Lower lobe of right lung (tissue), 2 donors: ENCODE results near the gene ARHGEF11. TPM values are rescaled to one million over a fixed set of nuclear protein-coding genes. Genes with fewer than 3 reads are reported as not detected.

Source experiments
- ATAC-seq, 2 donors: fragments of 200-7000 bp; cut with Tn5 transposase; one replicate each; pipeline ENCODE4 v1.9.1; 2020 to 2022; ENCODE audit warnings: mild to moderate bottlenecking in 2 of 2, moderate library complexity in 2 of 2
- DNase-seq: peaks from one replicate; pipeline ENCODE4 v3.0.0-alpha.2; 2020
- H3K27ac ChIP-seq: fragments of 200-600 bp; one replicate; pipeline ENCODE4 v1.8.0; 2022
- H3K27me3 ChIP-seq: fragments of 200-600 bp; one replicate; pipeline ENCODE4 v1.8.0; 2022; ENCODE audit warnings: low read depth
- H3K36me3 ChIP-seq: fragments of 200-600 bp; one replicate; pipeline ENCODE4 v1.8.0; 2022; ENCODE audit warnings: mild to moderate bottlenecking
- H3K4me1 ChIP-seq: fragments of 200-600 bp; one replicate; pipeline ENCODE4 v1.8.0; 2022
- H3K4me3 ChIP-seq: fragments of 200-600 bp; one replicate; pipeline ENCODE4 v1.8.0; 2022; ENCODE audit warnings: mild to moderate bottlenecking
- H3K9me3 ChIP-seq: fragments of 200-600 bp; one replicate; pipeline ENCODE4 v1.8.0; 2022
- CTCF ChIP-seq: fragments of 200-600 bp; IDR thresholded peaks from one replicate; pipeline ENCODE4 v1.8.0; 2022; ENCODE audit warnings: antibody characterized with exemption, mild to moderate bottlenecking
- intact Hi-C: fragments of 100-400 bp; cut with DNase I; formaldehyde crosslinking; loops from one replicate; pipeline ENCODE4 v1.11.0; 2022
- total RNA-seq: library from RNA; stranded (reverse); fragmentation: NEBNext Ultra II Directional; extraction: Animal tissue kit (Norgen Biotek cat#: 25700); gene quantifications from one replicate; pipeline ENCODE4 v1.2.1, GENCODE V29; 2021
- donor health status: DM: no; HTN: yes; CAD: no; lungs with severe emphysema.

Gene ARHGEF11
- total RNA-seq, 1 donor from 2014 or later: 54.5 TPM

GRCh38 chr1:156987715-156988114, 57.8 kb downstream of the ARHGEF11 start:
- intact Hi-C loops: no loop called here
- no peak for TF ChIP-seq CTCF

DNA sequence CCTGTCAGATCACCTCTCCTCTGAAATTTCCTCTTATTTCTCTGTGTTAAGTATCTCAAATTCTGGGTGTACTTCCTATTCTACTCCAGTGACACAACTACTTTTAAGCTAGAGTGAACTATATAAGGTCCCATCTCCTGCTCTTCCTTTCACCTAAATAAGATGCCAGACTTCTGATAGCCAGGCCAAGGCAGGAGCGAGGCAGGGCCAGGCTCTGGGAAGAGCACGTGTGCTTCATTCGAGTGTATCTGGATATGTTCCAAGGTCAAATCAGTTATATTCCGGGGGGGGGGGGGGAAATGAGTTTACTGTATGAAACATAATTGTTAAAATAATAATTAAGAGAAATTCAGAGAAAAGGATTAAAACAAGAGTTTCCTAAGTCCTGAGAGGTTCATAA, 65.0 kb downstream of the ARHGEF11 start:
- H3K27me3 ChIP-seq: no peaks in the 10 kb centered on the region
- no peak overlapping the region for H3K4me3 ChIP-seq
- H3K4me1 ChIP-seq: no peaks in the 10 kb centered on the region
- no peak for TF ChIP-seq CTCF
- intact Hi-C loops: no loop called here
- H3K9me3 ChIP-seq: no peaks in the 10 kb centered on the region
- ATAC-seq (no peak), DNase-seq (no peak)
- no peak overlapping the region for H3K27ac ChIP-seq
- peaks cover 93% of the 10 kb centered on the region for H3K36me3 ChIP-seq

More at GRCh38 chr1:156987715-156988114, 57.8 kb downstream of the ARHGEF11 start:
- H3K27ac ChIP-seq: no peak overlapping the region
- peaks cover 36% of the 10 kb centered on the region for H3K36me3 ChIP-seq
- no peak for ATAC-seq
- no peak for DNase-seq
- no peaks in the 10 kb centered on the region for H3K4me1 ChIP-seq
- no peaks in the 10 kb centered on the region for H3K27me3 ChIP-seq
- H3K9me3 ChIP-seq: no peaks in the 10 kb centered on the region
- no peak overlapping the region for H3K4me3 ChIP-seq

DNA sequence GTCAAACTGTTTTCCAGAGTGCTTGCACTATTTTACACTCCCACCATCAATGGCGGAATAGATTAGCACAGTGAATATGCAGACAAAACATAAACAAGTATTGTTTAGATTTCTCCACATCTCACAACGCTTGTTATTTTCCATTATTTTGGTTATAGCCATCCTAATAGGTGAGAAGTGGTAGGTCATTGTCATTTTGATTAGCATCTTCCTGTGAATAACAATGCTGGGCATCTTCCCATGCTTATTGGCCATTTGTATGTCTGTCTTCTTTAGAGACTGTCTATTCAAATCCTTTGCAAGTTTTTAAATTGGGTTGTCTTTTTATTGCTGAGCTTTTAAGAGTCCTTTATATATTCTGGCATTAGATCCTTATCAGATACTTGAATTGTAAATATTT, 70.5 kb downstream of the ARHGEF11 start:
- Histone ChIP-seq H3K36me3 (peaks cover 99% of the 10 kb centered on the region), H3K27ac (no peak overlapping the region), H3K4me3 (no peak overlapping the region), H3K9me3 (no peaks in the 10 kb centered on the region), H3K4me1 (no peaks in the 10 kb centered on the region), H3K27me3 (no peaks in the 10 kb centered on the region)
- intact Hi-C loops: no loop called here
- DNase-seq (no peak), ATAC-seq (no peak)
- no peak for TF ChIP-seq CTCF

DNA sequence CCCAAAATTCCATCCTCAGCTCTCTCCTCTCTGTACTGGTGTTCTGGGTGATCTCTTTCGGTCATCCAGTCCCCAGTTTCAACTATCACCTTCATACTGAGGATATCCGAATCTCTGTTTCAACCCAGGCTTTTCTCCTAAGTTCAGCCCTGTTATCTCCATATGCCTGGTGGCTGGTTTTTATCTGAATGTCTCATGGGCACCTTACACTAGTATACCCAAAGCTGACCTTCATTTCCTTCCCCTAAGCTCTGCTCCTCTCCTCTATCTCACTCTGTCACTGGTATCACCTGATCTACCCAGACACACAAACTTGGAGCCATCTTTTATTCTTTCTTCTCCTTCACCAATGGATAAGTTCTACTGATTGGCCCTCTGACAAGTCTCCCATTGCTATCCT, 72.1 kb downstream of the ARHGEF11 start:
- Histone ChIP-seq H3K4me1 (no peaks in the 10 kb centered on the region), H3K27ac (no peak overlapping the region), H3K9me3 (no peaks in the 10 kb centered on the region), H3K4me3 (no peak overlapping the region), H3K27me3 (no peaks in the 10 kb centered on the region), H3K36me3 (peaks cover 97% of the 10 kb centered on the region)
- no peak for DNase-seq
- TF ChIP-seq CTCF: no peak
- ATAC-seq: no peak
- intact Hi-C loops: no loop called here

DNA sequence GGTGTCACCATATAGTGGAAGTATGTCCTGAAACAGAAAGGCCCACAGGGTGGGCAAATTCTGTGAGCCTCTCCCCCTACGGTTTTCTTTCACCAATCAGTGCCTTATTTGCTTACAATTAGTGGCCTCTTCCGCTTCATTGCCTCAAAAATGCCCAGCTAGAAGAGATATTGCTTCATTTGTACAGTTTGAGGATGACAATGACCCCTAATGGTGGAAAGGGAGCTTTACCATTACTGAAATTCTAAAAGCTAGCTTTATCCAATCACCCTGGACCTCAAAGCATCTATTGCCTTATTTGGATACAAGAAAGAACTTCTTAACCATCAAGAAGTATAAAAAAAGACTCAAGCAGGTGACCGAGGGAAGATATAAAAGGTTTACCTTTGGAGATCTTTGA, 75.5 kb downstream of the ARHGEF11 start:
- no peaks in the 10 kb centered on the region for H3K9me3 ChIP-seq
- no peak overlapping the region for H3K4me3 ChIP-seq
- no peak for ATAC-seq
- TF ChIP-seq CTCF: no peak
- H3K27ac ChIP-seq: no peak overlapping the region
- intact Hi-C loops: no loop called here
- DNase-seq: no peak
- H3K27me3 ChIP-seq: no peaks in the 10 kb centered on the region
- peaks cover 95% of the 10 kb centered on the region for H3K36me3 ChIP-seq
- H3K4me1 ChIP-seq: no peaks in the 10 kb centered on the region

- Histone ChIP-seq H3K9me3 (no peaks in the 10 kb centered on the region), H3K4me1 (no peaks in the 10 kb centered on the region), H3K27ac (no peak overlapping the region), H3K36me3 (peaks cover 90% of the 10 kb centered on the region), H3K27me3 (no peaks in the 10 kb centered on the region), H3K4me3 (no peak overlapping the region)
- DNase-seq (no peak), ATAC-seq (peak in 1 of 2 donors; percentile 28)
- intact Hi-C loops: no loop called here
- no peak for TF ChIP-seq CTCF
Observed at GRCh38 chr1:156969496-156969895, 76.0 kb downstream of the ARHGEF11 start.
